PFSK-1 (cell line): ENCODE measurements around the gene SMG6.

Experiments used
- POLR2AphosphoS5 ChIP-seq: IDR thresholded peaks from 2 replicates; pipeline ENCODE4 v1.6.1; 2012; ENCODE audit warnings: low read depth, mild to moderate bottlenecking, control low read depth, low read length, moderate library complexity
- SIN3A ChIP-seq: IDR thresholded peaks from 2 replicates; pipeline ENCODE4 v1.6.1; 2012; ENCODE audit warnings: mild to moderate bottlenecking, low read length, moderate library complexity, borderline replicate concordance; ENCODE audit not compliant: insufficient read depth
- TAF1 ChIP-seq: IDR thresholded peaks from 2 replicates; pipeline ENCODE4 v1.6.1; 2012; ENCODE audit warnings: low read length, control low read depth, borderline replicate concordance; ENCODE audit not compliant: insufficient read depth
- TF ChIP-seq, protein P1 (sequence below), 2 experiments: IDR thresholded peaks; 2 replicates each; pipeline versions ENCODE4 v1.6.1 to v1.8.0; 2011 to 2012; ENCODE audit warnings: low read depth in 2 of 2, low read length in 2 of 2, control low read depth in 1 of 2, inconsistent platforms in 1 of 2, mild to moderate bottlenecking in 1 of 2, moderate library complexity in 1 of 2; ENCODE audit not compliant: insufficient read depth in 1 of 2

- TF ChIP-seq POLR2AphosphoS5: no peak
- no peak for TF ChIP-seq TAF1
- TF ChIP-seq, protein P1, sequence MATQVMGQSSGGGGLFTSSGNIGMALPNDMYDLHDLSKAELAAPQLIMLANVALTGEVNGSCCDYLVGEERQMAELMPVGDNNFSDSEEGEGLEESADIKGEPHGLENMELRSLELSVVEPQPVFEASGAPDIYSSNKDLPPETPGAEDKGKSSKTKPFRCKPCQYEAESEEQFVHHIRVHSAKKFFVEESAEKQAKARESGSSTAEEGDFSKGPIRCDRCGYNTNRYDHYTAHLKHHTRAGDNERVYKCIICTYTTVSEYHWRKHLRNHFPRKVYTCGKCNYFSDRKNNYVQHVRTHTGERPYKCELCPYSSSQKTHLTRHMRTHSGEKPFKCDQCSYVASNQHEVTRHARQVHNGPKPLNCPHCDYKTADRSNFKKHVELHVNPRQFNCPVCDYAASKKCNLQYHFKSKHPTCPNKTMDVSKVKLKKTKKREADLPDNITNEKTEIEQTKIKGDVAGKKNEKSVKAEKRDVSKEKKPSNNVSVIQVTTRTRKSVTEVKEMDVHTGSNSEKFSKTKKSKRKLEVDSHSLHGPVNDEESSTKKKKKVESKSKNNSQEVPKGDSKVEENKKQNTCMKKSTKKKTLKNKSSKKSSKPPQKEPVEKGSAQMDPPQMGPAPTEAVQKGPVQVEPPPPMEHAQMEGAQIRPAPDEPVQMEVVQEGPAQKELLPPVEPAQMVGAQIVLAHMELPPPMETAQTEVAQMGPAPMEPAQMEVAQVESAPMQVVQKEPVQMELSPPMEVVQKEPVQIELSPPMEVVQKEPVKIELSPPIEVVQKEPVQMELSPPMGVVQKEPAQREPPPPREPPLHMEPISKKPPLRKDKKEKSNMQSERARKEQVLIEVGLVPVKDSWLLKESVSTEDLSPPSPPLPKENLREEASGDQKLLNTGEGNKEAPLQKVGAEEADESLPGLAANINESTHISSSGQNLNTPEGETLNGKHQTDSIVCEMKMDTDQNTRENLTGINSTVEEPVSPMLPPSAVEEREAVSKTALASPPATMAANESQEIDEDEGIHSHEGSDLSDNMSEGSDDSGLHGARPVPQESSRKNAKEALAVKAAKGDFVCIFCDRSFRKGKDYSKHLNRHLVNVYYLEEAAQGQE (IDR thresholded peaks at IDR 0.05; ENCODE audit: insufficient read depth in 1 of 2, low read depth in 2 of 2, low read length in 2 of 2): no peak
- TF ChIP-seq SIN3A: no peak
Observed at GRCh38 chr17:2067048-2067561, 236.5 kb downstream of the SMG6 start.
